H9 (cell line): ENCODE data around the gene WRAP73. TPM values are rescaled to one million over a fixed set of nuclear protein-coding genes. Genes with fewer than 3 reads are reported as not detected.

Experiments
- DNase-seq: peaks from one replicate; pipeline ENCODE4 v3.0.0-alpha.2; 2017
- H2AFZ ChIP-seq: one replicate; pipeline ENCODE4 v1.6.1; 2013; ENCODE audit warnings: mild to moderate bottlenecking, low read length, control low read depth, moderate library complexity
- H2AK5ac ChIP-seq: 2 replicates; pipeline ENCODE4 v1.6.1; 2013; ENCODE audit warnings: low read length, control low read depth, mixed read lengths; ENCODE audit not compliant: insufficient read length
- H2BK120ac ChIP-seq: one replicate; pipeline ENCODE4 v1.6.1; 2013; ENCODE audit warnings: low read depth, mild to moderate bottlenecking, low read length, control low read depth, inconsistent platforms; ENCODE audit not compliant: poor library complexity, severe bottlenecking
- H2BK12ac ChIP-seq: 2 replicates; pipeline ENCODE4 v1.6.1; 2013; ENCODE audit warnings: low read length, control low read depth, mixed read lengths, low read depth; ENCODE audit not compliant: insufficient read length
- H2BK15ac ChIP-seq: 2 replicates; pipeline ENCODE4 v1.6.1; 2013; ENCODE audit warnings: low read depth, low read length, control low read depth
- H2BK20ac ChIP-seq: one replicate; pipeline ENCODE4 v1.6.1; 2013; ENCODE audit warnings: low read depth, mild to moderate bottlenecking, low read length, control low read depth, inconsistent platforms; ENCODE audit not compliant: poor library complexity, severe bottlenecking
- H2BK5ac ChIP-seq: 2 replicates; pipeline ENCODE4 v1.6.1; 2013; ENCODE audit warnings: low read length, control low read depth, mixed read lengths; ENCODE audit not compliant: insufficient read length
- H3K14ac ChIP-seq: 2 replicates; pipeline ENCODE4 v1.6.1; 2013; ENCODE audit warnings: low read length, control low read depth; ENCODE audit not compliant: insufficient read depth
- H3K18ac ChIP-seq: 2 replicates; pipeline ENCODE4 v1.6.1; 2013; ENCODE audit warnings: low read depth, mild to moderate bottlenecking, mixed read lengths, low read length, control low read depth; ENCODE audit not compliant: insufficient read length
- H3K23ac ChIP-seq: 2 replicates; pipeline ENCODE4 v1.6.1; 2013; ENCODE audit warnings: low read length, control low read depth, mixed read lengths, low read depth; ENCODE audit not compliant: insufficient read length
- H3K23me2 ChIP-seq: 2 replicates; pipeline ENCODE4 v1.6.1; 2013; ENCODE audit warnings: low read depth, mild to moderate bottlenecking, mixed read lengths, low read length, control low read depth; ENCODE audit not compliant: insufficient read length, poor library complexity, severe bottlenecking
- H3K27ac ChIP-seq: 2 replicates; pipeline ENCODE4 v1.5.1; 2013; ENCODE audit warnings: low read length, control low read depth, mixed read lengths, low read depth; ENCODE audit not compliant: insufficient read length
- H3K27me3 ChIP-seq: 2 replicates; pipeline ENCODE4 v1.6.1; 2013; ENCODE audit warnings: low read length, control low read depth, inconsistent platforms; ENCODE audit not compliant: insufficient read depth
- H3K4ac ChIP-seq: 2 replicates; pipeline ENCODE4 v1.6.1; 2013; ENCODE audit warnings: low read depth, mild to moderate bottlenecking, control low read depth, inconsistent platforms, low read length, moderate library complexity
- H3K4me1 ChIP-seq: 2 replicates; pipeline ENCODE4 v1.6.1; 2013; ENCODE audit warnings: low read length, control low read depth, inconsistent platforms; ENCODE audit not compliant: insufficient read depth
- H3K4me2 ChIP-seq: 2 replicates; pipeline ENCODE4 v1.6.1; 2013; ENCODE audit warnings: low read length, control low read depth, mixed read lengths; ENCODE audit not compliant: insufficient read length, insufficient read depth
- H3K56ac ChIP-seq: 2 replicates; pipeline ENCODE4 v1.6.1; 2013; ENCODE audit warnings: low read depth, mild to moderate bottlenecking, mixed read lengths, low read length, control low read depth; ENCODE audit not compliant: insufficient read length
- H3K79me1 ChIP-seq: 2 replicates; pipeline ENCODE4 v1.6.1; 2013; ENCODE audit warnings: low read depth, mild to moderate bottlenecking, moderate library complexity, low read length, control low read depth, inconsistent platforms; ENCODE audit not compliant: insufficient read depth, poor library complexity, severe bottlenecking
- H3K79me2 ChIP-seq: 2 replicates; pipeline ENCODE4 v1.6.1; 2013; ENCODE audit warnings: low read length, control low read depth, inconsistent platforms; ENCODE audit not compliant: insufficient read depth
- H3K9ac ChIP-seq: 2 replicates; pipeline ENCODE4 v1.6.1; 2013; ENCODE audit warnings: low read length, control low read depth, mixed read lengths; ENCODE audit not compliant: insufficient read length; ENCODE audit errors: extremely low read depth
- H3K9me3 ChIP-seq: one replicate; pipeline ENCODE4 v1.6.1; 2013; ENCODE audit warnings: low read depth, low read length, inconsistent platforms; ENCODE audit not compliant: control insufficient read depth
- H3T11ph ChIP-seq: one replicate; pipeline ENCODE4 v1.6.1; 2013; ENCODE audit warnings: mild to moderate bottlenecking, low read length, control low read depth, inconsistent platforms
- H4K20me1 ChIP-seq: one replicate; pipeline ENCODE4 v1.6.1; 2013; ENCODE audit not compliant: control insufficient read depth, insufficient read length, insufficient read depth
- H4K5ac ChIP-seq: 2 replicates; pipeline ENCODE4 v1.6.1; 2013; ENCODE audit warnings: low read depth, mild to moderate bottlenecking, mixed read lengths, low read length, control low read depth; ENCODE audit not compliant: insufficient read length
- H4K8ac ChIP-seq: replicated peaks from 2 replicates; pipeline ENCODE4 v1.6.1; 2013; ENCODE audit warnings: low read length, control low read depth, mixed read lengths, low read depth; ENCODE audit not compliant: insufficient read length
- H4K91ac ChIP-seq: 2 replicates; pipeline ENCODE4 v1.6.1; 2013; ENCODE audit warnings: low read depth, mild to moderate bottlenecking, moderate library complexity, mixed read lengths, low read length, control low read depth; ENCODE audit not compliant: insufficient read length
- H3K27ac Mint-ChIP-seq, 3 experiments: 2 replicates in 2 of 3; 3 replicates in 1 of 3; pipeline ENCODE4 v1.8.0; 2020 to 2021; ENCODE audit warnings: mixed read lengths in 3 of 3, mild to moderate bottlenecking in 1 of 3, moderate library complexity in 1 of 3
- H3K27me3 Mint-ChIP-seq: 2 replicates; pipeline ENCODE4 v1.8.0; 2021; ENCODE audit warnings: low read depth, mild to moderate bottlenecking, moderate library complexity, mixed read lengths
- H3K36me3 Mint-ChIP-seq, 3 experiments: 2 replicates in 2 of 3; 3 replicates in 1 of 3; pipeline ENCODE4 v1.8.0; 2020 to 2021; ENCODE audit warnings: low read depth in 3 of 3, mixed read lengths in 3 of 3; ENCODE audit not compliant: insufficient read depth in 1 of 3
- H3K4me1 Mint-ChIP-seq, 2 experiments: 2 replicates each; pipeline ENCODE4 v1.8.0; 2020; ENCODE audit warnings: mixed read lengths in 2 of 2
- H3K4me3 Mint-ChIP-seq, 2 experiments: 2 replicates in 1 of 2; 3 replicates in 1 of 2; pipeline ENCODE4 v1.8.0; 2020 to 2021; ENCODE audit warnings: mild to moderate bottlenecking in 2 of 2, mixed read lengths in 2 of 2, moderate library complexity in 1 of 2
- H3K9me3 Mint-ChIP-seq, 2 experiments: 2 replicates in 1 of 2; 3 replicates in 1 of 2; pipeline ENCODE4 v1.8.0; 2020; ENCODE audit warnings: mild to moderate bottlenecking in 2 of 2, mixed read lengths in 2 of 2, moderate library complexity in 1 of 2
- CTCF ChIP-seq: fragments of 200-600 bp; sonication (generic); conservative IDR thresholded peaks from 3 replicates; pipeline ENCODE4 v1.8.0; 2021; ENCODE audit warnings: antibody characterized with exemption, mild to moderate bottlenecking
- WGBS: extraction: QIAGEN DNeasy Blood & Tissue Kit; methylation state at CpG from one replicate; pipeline ENCODE4 v1.1.7; 2013; ENCODE audit warnings: missing lambda C conversion rate, low lambda C conversion rate, mixed read lengths; ENCODE audit not compliant: insufficient read length; ENCODE audit errors: extremely low coverage; 5-methylcytosine and 5-hydroxymethylcytosine counted together
- long read RNA-seq: library from polyadenylated mRNA; unstranded; transcript quantifications from one replicate; pipeline ENCODE4 v2.0.0, GENCODE V29; 2020
- total RNA-seq: library from RNA; stranded (reverse); gene quantifications from 2 replicates; pipeline ENCODE4 v1.2.1, GENCODE V29; 2021

Gene WRAP73, protein sequence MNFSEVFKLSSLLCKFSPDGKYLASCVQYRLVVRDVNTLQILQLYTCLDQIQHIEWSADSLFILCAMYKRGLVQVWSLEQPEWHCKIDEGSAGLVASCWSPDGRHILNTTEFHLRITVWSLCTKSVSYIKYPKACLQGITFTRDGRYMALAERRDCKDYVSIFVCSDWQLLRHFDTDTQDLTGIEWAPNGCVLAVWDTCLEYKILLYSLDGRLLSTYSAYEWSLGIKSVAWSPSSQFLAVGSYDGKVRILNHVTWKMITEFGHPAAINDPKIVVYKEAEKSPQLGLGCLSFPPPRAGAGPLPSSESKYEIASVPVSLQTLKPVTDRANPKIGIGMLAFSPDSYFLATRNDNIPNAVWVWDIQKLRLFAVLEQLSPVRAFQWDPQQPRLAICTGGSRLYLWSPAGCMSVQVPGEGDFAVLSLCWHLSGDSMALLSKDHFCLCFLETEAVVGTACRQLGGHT
- 28.4 and 33.8 TPM in 2 replicates for total RNA-seq
- long read RNA-seq, transcript WRAP73-202 (11 exons, 1,998 nt), result minor isoform, 58 of 290 reads
- long read RNA-seq, transcript WRAP73-201 (12 exons, 1,665 nt), result major isoform, 101 of 290 reads
- long read RNA-seq, partial matches to known transcripts, result 64 of 290 reads
- long read RNA-seq, other reads (novel, unspliced or antisense), result 63 of 290 reads

GRCh38 chr1:3649342-3650247 lies at the start of gene WRAP73:
WRAP73 (minus strand) TSS chr1:3650103; CDS start chr1:3649999, 104 bp downstream.
- Histone ChIP-seq H4K5ac (no peak within 1 kb of the TSS), H3K9me3 (no peaks in the 10 kb centered on the region), H3K4me2 (peak within 1 kb of the TSS; percentile 65), H4K91ac (no peak within 1 kb of the TSS), H3K27me3 (peaks cover 38% of the 10 kb centered on the region), H3K4ac (no peak within 1 kb of the TSS), H3K27ac (no peak within 1 kb of the TSS), H2BK20ac (no peak within 1 kb of the TSS), H3K4me1 (no peaks in the 10 kb centered on the region), H3K23ac (no peak within 1 kb of the TSS), H2AFZ (no peak within 1 kb of the TSS), H2BK12ac (no peak within 1 kb of the TSS), H2BK120ac (no peak within 1 kb of the TSS), H4K8ac (no peak within 1 kb of the TSS), H2BK15ac (no peak within 1 kb of the TSS), H4K20me1 (no peaks in the 10 kb centered on the region), H3T11ph (no peak within 1 kb of the TSS), H3K23me2 (peaks cover 28% of the 10 kb centered on the region), H3K56ac (no peak within 1 kb of the TSS), H3K79me2 (peaks cover 3% of the 10 kb centered on the region; the same call in 1 of the 2 replicates), H3K9ac (no peak within 1 kb of the TSS), H3K14ac (no peak within 1 kb of the TSS), H3K79me1 (no peaks in the 10 kb centered on the region), H3K18ac (no peak within 1 kb of the TSS), H2AK5ac (no peak within 1 kb of the TSS), H2BK5ac (no peak within 1 kb of the TSS)
- Mint-ChIP-seq H3K27ac (no peak within 1 kb of the TSS), H3K4me1 (peaks cover 15 to 17% of the 10 kb centered on the region in 2 experiments), H3K9me3 (peaks cover 0 to 2% of the 10 kb centered on the region in 2 experiments; a peak in 1 of 5 replicates), H3K27me3 (peaks cover 43% of the 10 kb centered on the region), H3K4me3 (peak within 1 kb of the TSS; percentile 71 to 85), H3K36me3 (peaks cover 0 to 22% (median 16%) of the 10 kb centered on the region in 3 experiments)
- DNase-seq, result peak; percentile 91
- no peak for TF ChIP-seq CTCF
- no CpG with 5 or more reads among the region's 60 CpGs for WGBS
